Measurements from ENCODE around the gene RAD51B. TPM values are rescaled to one million over a fixed set of nuclear protein-coding genes. Genes with fewer than 3 reads are reported as not detected.
"Not testable (repeated sequence)": the region's sequence is repeated elsewhere in the genome, so short reads cannot be mapped to it uniquely, and the experiment has no call there.

The RAD51B gene
- total RNA-seq, 3 donors from 2014 or later, result 10.6 to 77.6 (median 33.8) TPM

DNA sequence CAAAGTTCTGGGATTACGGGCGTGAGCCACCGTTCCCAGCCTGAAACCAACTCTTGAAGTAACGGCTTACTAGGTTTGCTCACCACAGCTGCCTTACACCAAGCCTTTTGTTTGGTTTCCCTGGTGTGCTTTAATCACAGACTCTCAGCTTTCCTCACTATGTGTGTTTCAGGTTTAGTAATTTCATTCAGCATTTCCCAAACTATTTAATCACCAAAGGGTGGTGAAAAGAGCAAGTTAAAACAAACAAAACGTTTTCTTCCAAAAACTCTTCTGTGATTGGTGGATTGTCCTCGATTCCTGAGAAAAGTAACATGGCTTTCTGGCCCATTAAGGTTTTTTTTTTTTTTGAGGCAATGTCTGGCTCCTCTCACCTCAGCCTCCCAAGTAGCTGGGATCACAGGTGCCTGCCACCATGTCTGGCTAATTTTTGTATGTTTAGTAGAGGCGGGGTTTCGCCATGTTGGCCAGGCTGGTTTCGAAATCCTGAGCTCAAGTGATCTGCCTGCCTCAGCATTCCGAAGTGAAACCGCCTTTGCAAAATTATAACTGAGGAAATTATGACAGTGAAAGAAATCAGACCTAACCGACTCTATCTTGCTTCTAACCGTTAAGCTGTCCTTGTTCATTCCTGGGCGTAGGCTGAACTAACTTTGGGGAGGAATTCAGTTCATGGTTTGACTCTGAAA, 1.7 kb upstream of the RAD51B start:
- no peak for TF ChIP-seq POLR2A (IDR thresholded peaks at IDR 0.05)
- TF ChIP-seq, protein P1, sequence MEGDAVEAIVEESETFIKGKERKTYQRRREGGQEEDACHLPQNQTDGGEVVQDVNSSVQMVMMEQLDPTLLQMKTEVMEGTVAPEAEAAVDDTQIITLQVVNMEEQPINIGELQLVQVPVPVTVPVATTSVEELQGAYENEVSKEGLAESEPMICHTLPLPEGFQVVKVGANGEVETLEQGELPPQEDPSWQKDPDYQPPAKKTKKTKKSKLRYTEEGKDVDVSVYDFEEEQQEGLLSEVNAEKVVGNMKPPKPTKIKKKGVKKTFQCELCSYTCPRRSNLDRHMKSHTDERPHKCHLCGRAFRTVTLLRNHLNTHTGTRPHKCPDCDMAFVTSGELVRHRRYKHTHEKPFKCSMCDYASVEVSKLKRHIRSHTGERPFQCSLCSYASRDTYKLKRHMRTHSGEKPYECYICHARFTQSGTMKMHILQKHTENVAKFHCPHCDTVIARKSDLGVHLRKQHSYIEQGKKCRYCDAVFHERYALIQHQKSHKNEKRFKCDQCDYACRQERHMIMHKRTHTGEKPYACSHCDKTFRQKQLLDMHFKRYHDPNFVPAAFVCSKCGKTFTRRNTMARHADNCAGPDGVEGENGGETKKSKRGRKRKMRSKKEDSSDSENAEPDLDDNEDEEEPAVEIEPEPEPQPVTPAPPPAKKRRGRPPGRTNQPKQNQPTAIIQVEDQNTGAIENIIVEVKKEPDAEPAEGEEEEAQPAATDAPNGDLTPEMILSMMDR (IDR thresholded peaks at IDR 0.05), result no peak
- TF ChIP-seq POLR2AphosphoS5 (IDR thresholded peaks at IDR 0.05), result no peak
- Histone ChIP-seq H3K27ac (peak overlapping the region in 1 of 2 donors; percentile 87), H3K36me3 (no peaks in the 10 kb centered on the region), H3K27me3 (no peaks in the 10 kb centered on the region), H3K9me3 (no peaks in the 10 kb centered on the region), H3K4me3 (no peak overlapping the region), H3K4me1 (peaks cover 0 to 9% of the 10 kb centered on the region in 2 donors)
- intact Hi-C loops (cut with DNase I; ENCODE audit: low total_unique reads), result no loop called here
- DNase-seq (ENCODE audit: low spot score in 2 of 2), result no peak

DNA sequence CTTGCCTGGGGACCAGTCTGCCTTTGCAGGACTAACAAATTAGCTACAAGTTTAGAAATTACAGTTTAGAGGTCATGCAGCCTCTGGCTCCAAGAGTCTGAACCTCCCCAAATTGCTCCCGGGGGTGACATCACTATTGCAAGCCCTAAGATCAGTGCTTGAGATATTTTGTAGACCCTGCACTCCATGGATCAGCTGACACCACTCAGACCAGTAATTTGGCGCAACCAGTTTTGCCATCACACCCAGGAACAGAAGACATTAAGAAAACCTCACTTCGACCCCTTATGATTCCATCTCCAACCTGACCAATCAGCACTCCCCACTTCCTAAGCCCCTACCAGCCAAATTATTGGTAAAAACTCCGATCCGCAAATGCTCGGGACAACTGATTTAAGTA, 1.1 kb upstream of the RAD51B start:
- DNase-seq (ENCODE audit: low spot score in 2 of 2); H3K4me3 ChIP-seq; H3K4me1 ChIP-seq; H3K9me3 ChIP-seq; H3K36me3 ChIP-seq; H3K27ac ChIP-seq; intact Hi-C loops (cut with DNase I; ENCODE audit: low total_unique reads); H3K27me3 ChIP-seq: not testable (repeated sequence)

DNA sequence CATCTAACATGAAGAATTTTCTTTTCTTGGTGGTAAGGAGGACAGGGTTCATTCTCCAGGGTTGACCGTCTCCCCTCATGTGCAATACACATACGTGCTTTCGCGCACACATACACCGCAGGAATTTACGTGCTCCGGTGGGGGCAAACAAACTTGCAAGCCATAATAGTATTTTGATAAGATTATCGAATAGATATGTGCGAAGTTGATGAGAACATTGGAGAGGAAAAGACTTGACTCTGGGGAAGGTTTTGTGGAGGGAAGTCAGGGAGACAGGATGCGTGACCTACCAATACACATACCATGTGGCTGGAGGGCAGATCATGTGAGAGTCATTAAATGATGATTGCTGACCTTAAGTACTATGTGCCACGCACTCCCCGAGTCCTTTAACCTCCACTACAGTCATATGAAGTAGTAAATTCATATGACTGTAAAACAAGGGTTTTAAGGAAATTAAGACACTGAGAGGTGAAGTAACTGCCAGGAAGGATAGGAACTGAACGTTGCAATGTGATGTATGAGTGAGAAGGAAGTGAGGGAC, 921 bp downstream of the RAD51B start:
- TF ChIP-seq, protein P1 (IDR thresholded peaks at IDR 0.05), result no peak
- TF ChIP-seq POLR2AphosphoS5 (IDR thresholded peaks at IDR 0.05), result no peak
- TF ChIP-seq POLR2A (IDR thresholded peaks at IDR 0.05), result no peak
- H3K27ac ChIP-seq, result peak overlapping the region in 1 of 2 donors; percentile 77
- H3K36me3 ChIP-seq, result no peaks in the 10 kb centered on the region
- peak overlapping the region; percentile 65 to 93 (median 80) for H3K4me3 ChIP-seq
- peaks cover 0 to 4% of the 10 kb centered on the region in 2 donors for H3K4me1 ChIP-seq
- no peak for DNase-seq (ENCODE audit: low spot score in 2 of 2)
- intact Hi-C loops (cut with DNase I; ENCODE audit: low total_unique reads), result no loop called here
- no peaks in the 10 kb centered on the region for H3K27me3 ChIP-seq
- H3K9me3 ChIP-seq, result no peaks in the 10 kb centered on the region

DNA sequence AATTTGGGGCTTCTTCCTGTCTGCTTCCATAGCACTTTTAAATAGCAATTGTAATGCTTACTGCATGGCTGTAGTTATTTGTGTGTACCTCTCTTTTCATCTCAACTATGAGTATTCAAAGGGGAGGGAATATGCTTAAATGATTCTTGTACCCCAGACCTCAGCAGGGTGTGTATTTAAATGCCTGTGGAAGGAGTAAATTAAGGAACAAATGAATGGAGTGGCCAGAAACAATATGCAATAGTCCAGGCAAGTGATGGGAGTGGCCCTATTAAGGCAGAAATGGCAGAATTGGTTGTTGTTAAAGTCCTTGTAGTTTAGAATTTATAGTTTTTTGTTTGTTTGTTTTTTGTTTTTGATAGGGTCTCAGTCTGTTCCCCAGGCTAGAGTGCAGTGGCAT, 1.5 kb downstream of the RAD51B start:
- no peak overlapping the region for H3K27ac ChIP-seq
- no peaks in the 10 kb centered on the region for H3K4me1 ChIP-seq
- H3K9me3 ChIP-seq, result no peaks in the 10 kb centered on the region
- intact Hi-C loops (cut with DNase I; ENCODE audit: low total_unique reads), result no loop called here
- H3K36me3 ChIP-seq, result no peaks in the 10 kb centered on the region
- TF ChIP-seq POLR2AphosphoS5 (IDR thresholded peaks at IDR 0.05), result no peak
- no peak for TF ChIP-seq POLR2A (IDR thresholded peaks at IDR 0.05)
- TF ChIP-seq, protein P1 (IDR thresholded peaks at IDR 0.05), result no peak
- peak overlapping the region in 1 of 3 donors; percentile 1 for H3K4me3 ChIP-seq
- no peaks in the 10 kb centered on the region for H3K27me3 ChIP-seq
- DNase-seq (ENCODE audit: low spot score in 2 of 2), result no peak

DNA sequence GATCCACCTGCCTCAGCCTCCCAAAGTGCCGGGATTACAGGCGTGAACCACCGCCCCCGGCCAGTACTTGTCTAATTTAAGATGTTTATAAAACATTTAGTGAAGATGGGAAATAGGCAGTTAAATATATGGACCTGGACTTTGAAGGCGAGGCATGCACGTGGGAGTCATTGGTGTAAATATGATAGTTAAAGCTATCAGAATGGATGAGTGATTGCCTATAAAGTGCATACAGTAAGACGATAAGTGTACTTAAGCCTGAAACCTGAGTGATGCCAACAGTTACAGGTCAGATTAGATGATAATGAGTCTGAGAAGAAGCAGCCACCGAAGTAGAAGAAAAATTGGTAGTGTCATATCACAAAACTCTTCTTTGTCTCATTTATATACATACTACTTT, 11.5 kb downstream of the RAD51B start:
- intact Hi-C loops (cut with DNase I; ENCODE audit: low total_unique reads), result no loop called here
- no peak for DNase-seq (ENCODE audit: low spot score in 2 of 2)
- Histone ChIP-seq H3K9me3 (no peaks in the 10 kb centered on the region), H3K4me3 (no peak overlapping the region), H3K36me3 (no peaks in the 10 kb centered on the region), H3K27ac (no peak overlapping the region), H3K4me1 (no peaks in the 10 kb centered on the region), H3K27me3 (no peaks in the 10 kb centered on the region)
- TF ChIP-seq POLR2A (IDR thresholded peaks at IDR 0.05), result no peak
- TF ChIP-seq, protein P1 (IDR thresholded peaks at IDR 0.05), result no peak
- no peak for TF ChIP-seq POLR2AphosphoS5 (IDR thresholded peaks at IDR 0.05)
